Colonic mucosa (tissue), 4 donors: ENCODE results near the gene ANKRD33B. TPM values are rescaled to one million over a fixed set of nuclear protein-coding genes. Genes with fewer than 3 reads are reported as not detected.

ENCODE experiments used
- DNase-seq: peaks from one replicate; pipeline ENCODE4 v3.0.0-alpha.2; 2020
- H3K27ac ChIP-seq: fragments of 200-600 bp; one replicate; pipeline ENCODE4 v1.8.0; 2021
- H3K27me3 ChIP-seq: fragments of 200-600 bp; one replicate; pipeline ENCODE4 v1.8.0; 2021
- H3K36me3 ChIP-seq: fragments of 200-600 bp; one replicate; pipeline ENCODE4 v1.8.0; 2021
- H3K4me1 ChIP-seq: fragments of 200-600 bp; one replicate; pipeline ENCODE4 v1.8.0; 2021; ENCODE audit warnings: mild to moderate bottlenecking
- H3K4me3 ChIP-seq: fragments of 200-600 bp; one replicate; pipeline ENCODE4 v1.8.0; 2021
- H3K9ac ChIP-seq, 2 donors: one replicate each; pipeline ENCODE4 v1.7.0; 2013; ENCODE audit warnings: control low read depth in 2 of 2, low read depth in 2 of 2, low read length in 2 of 2
- H3K9me3 ChIP-seq: fragments of 200-600 bp; one replicate; pipeline ENCODE4 v1.8.0; 2021
- intact Hi-C: fragments of 100-400 bp; cut with DNase I; formaldehyde crosslinking; loops from one replicate; pipeline ENCODE4 v1.14.1; 2022
- total RNA-seq, 2 donors: library from RNA; stranded (reverse); fragmentation: NEBNext Ultra II Directional in 1 of 2; extraction: Animal tissue kit (Norgen Biotek cat#: 25700) in 1 of 2; gene quantifications; one replicate each; pipeline ENCODE4 v1.2.1, GENCODE V29; 2021
- TF ChIP-seq, protein P1 (sequence below): fragments of 200-600 bp; IDR thresholded peaks from one replicate; pipeline ENCODE4 v1.8.0; 2022; ENCODE audit warnings: antibody characterized with exemption, mild to moderate bottlenecking
- donor health status: healthy.
- donor health status: DM: no; HTN: no; CAD: no.
- donor health status: DM: no; HTN: no; CAD: no.

Gene ANKRD33B
- total RNA-seq, 2 donors from 2014 or later = 0.47 to 0.66 TPM

DNA sequence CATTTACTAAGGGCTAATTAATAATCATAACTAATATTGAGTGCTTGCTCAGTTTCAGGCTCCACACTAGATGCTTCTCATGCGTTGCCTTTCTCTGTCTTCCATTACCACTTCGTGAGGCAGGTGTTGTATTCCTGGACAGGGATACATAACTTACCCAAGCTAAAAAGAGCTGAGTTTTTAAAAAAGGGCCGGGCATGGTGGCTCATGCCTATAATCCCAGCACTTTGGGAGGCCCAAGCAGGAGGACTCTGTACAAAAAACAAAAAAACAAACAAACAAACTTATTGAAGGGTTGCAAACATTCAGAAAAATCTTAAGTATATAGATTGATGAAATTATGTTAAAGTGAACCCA is 12.1 kb upstream of the ANKRD33B start:
- Histone ChIP-seq H3K4me1 (no peaks in the 10 kb centered on the region), H3K27ac (no peak overlapping the region), H3K36me3 (no peaks in the 10 kb centered on the region), H3K9ac (no peak overlapping the region), H3K9me3 (no peaks in the 10 kb centered on the region), H3K4me3 (no peak overlapping the region), H3K27me3 (no peaks in the 10 kb centered on the region)
- TF ChIP-seq, protein P1, sequence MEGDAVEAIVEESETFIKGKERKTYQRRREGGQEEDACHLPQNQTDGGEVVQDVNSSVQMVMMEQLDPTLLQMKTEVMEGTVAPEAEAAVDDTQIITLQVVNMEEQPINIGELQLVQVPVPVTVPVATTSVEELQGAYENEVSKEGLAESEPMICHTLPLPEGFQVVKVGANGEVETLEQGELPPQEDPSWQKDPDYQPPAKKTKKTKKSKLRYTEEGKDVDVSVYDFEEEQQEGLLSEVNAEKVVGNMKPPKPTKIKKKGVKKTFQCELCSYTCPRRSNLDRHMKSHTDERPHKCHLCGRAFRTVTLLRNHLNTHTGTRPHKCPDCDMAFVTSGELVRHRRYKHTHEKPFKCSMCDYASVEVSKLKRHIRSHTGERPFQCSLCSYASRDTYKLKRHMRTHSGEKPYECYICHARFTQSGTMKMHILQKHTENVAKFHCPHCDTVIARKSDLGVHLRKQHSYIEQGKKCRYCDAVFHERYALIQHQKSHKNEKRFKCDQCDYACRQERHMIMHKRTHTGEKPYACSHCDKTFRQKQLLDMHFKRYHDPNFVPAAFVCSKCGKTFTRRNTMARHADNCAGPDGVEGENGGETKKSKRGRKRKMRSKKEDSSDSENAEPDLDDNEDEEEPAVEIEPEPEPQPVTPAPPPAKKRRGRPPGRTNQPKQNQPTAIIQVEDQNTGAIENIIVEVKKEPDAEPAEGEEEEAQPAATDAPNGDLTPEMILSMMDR = no peak
- no peak for DNase-seq
- intact Hi-C loops = no loop called here

- Histone ChIP-seq H3K27me3 (no peaks in the 10 kb centered on the region), H3K9me3 (no peaks in the 10 kb centered on the region), H3K4me1 (no peaks in the 10 kb centered on the region), H3K27ac (no peak overlapping the region), H3K36me3 (no peaks in the 10 kb centered on the region), H3K9ac (no peak overlapping the region), H3K4me3 (no peak overlapping the region)
- no peak for DNase-seq
- TF ChIP-seq, protein P1 = no peak
- intact Hi-C loops = no loop called here
Measured at GRCh38 chr5:10552183-10553143, 11.4 kb upstream of the ANKRD33B start.

DNA sequence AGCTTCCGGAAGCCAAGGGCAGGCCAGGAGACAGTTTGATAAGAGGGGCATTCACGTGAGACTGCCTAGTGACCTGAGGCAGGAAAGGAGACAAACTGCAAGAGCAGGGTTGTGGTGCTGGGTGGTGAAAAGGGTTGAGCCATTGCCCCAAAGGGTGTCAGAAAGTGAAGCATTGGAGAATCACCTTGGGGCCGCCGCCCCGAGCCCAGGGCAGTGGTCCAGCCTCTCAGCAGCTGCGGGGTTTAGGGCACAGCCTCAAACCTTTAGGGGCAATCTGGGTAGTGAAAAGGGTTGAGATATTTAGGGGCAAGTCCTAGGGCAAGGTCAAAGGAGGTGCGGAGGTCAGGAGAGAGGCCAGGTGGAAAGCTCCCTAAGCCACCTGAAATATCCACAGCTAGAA is 10.4 kb upstream of the ANKRD33B start:
- no peak for DNase-seq
- Histone ChIP-seq H3K27ac (no peak overlapping the region), H3K4me1 (no peaks in the 10 kb centered on the region), H3K9ac (no peak overlapping the region), H3K36me3 (no peaks in the 10 kb centered on the region), H3K4me3 (no peak overlapping the region), H3K27me3 (no peaks in the 10 kb centered on the region), H3K9me3 (no peaks in the 10 kb centered on the region)
- TF ChIP-seq, protein P1 = no peak
- intact Hi-C loops = no loop called here

- H3K9ac ChIP-seq = peak overlapping the region in 1 of 2 donors; percentile 43
- TF ChIP-seq, protein P1 = no peak
- no peaks in the 10 kb centered on the region for H3K36me3 ChIP-seq
- no peak overlapping the region for H3K4me3 ChIP-seq
- no peak for DNase-seq
- no peak overlapping the region for H3K27ac ChIP-seq
- H3K9me3 ChIP-seq = no peaks in the 10 kb centered on the region
- intact Hi-C loops = no loop called here
- no peaks in the 10 kb centered on the region for H3K4me1 ChIP-seq
- no peaks in the 10 kb centered on the region for H3K27me3 ChIP-seq
Measured at GRCh38 chr5:10555277-10555684, 8.6 kb upstream of the ANKRD33B start.

GRCh38 chr5:10556289-10556807 is 7.5 kb upstream of the ANKRD33B start:
- Histone ChIP-seq H3K4me1 (no peaks in the 10 kb centered on the region), H3K9ac (no peak overlapping the region)

More at GRCh38 chr5:10556289-10556807, 7.5 kb upstream of the ANKRD33B start:
- no peak for DNase-seq
- no peak overlapping the region for H3K4me3 ChIP-seq
- intact Hi-C loops = no loop called here
- TF ChIP-seq, protein P1 = no peak
- no peaks in the 10 kb centered on the region for H3K27me3 ChIP-seq
- no peak overlapping the region for H3K27ac ChIP-seq
- H3K9me3 ChIP-seq = no peaks in the 10 kb centered on the region
- H3K36me3 ChIP-seq = no peaks in the 10 kb centered on the region
